Measurements from ENCODE around the gene ZNF593. TPM values are rescaled to one million over a fixed set of nuclear protein-coding genes. Genes with fewer than 3 reads are reported as not detected.

Gene ZNF593
- total RNA-seq, 2 donors from 2014 or later, result 20.4 to 52.4 TPM

DNA sequence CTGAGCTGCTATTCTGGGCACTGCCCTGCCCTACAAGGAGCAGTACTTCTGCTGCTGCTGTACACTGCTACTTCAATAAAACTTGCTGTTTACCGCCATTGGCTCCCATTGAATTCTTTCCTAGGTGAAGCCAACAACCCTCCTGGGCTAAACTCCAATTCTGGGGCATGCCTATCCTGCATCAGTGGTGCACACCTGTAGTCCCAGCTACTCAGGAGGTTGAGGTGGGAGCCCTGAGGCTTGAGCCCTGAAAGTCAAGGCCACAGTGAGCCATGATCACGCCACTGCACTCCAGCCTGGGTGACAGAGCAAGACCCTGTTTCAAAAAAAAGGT lies 36.9 kb upstream of the ZNF593 start:
- no peak overlapping the region for H3K4me3 Mint-ChIP-seq
- no peak for ATAC-seq (replicated peaks)
- H3K36me3 Mint-ChIP-seq (ENCODE audit: low read depth), result no peaks in the 10 kb centered on the region
- H3K27ac Mint-ChIP-seq, result no peak overlapping the region
- H3K9me3 Mint-ChIP-seq, result no peaks in the 10 kb centered on the region
- H3K27me3 Mint-ChIP-seq, result no peaks in the 10 kb centered on the region
- H3K4me1 Mint-ChIP-seq, result peaks cover 3% of the 10 kb centered on the region

DNA sequence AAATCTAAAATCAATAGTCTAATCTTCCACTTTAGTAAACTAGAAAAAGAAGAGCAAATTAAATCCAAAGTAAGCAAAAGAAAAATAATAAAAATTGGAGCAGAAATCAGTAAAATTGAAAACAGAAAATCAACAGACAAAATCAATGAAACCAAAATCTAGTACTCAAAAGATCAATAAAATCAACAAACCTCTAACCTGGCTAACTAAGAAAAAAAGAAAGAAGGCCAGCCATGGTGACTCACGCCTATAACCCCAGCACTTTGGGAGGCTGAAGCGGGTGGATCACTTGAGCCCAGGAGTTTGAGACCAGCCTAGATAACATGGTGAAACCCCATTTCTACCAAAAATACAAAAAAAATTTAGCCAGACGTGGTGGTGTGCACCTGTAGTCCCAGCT lies 35.2 kb upstream of the ZNF593 start:
- Mint-ChIP-seq H3K27ac (no peak overlapping the region), H3K4me1 (no peaks in the 10 kb centered on the region), H3K36me3 (ENCODE audit: low read depth) (no peaks in the 10 kb centered on the region), H3K9me3 (no peaks in the 10 kb centered on the region), H3K4me3 (no peak overlapping the region), H3K27me3 (no peaks in the 10 kb centered on the region)
- no peak for ATAC-seq (replicated peaks)

DNA sequence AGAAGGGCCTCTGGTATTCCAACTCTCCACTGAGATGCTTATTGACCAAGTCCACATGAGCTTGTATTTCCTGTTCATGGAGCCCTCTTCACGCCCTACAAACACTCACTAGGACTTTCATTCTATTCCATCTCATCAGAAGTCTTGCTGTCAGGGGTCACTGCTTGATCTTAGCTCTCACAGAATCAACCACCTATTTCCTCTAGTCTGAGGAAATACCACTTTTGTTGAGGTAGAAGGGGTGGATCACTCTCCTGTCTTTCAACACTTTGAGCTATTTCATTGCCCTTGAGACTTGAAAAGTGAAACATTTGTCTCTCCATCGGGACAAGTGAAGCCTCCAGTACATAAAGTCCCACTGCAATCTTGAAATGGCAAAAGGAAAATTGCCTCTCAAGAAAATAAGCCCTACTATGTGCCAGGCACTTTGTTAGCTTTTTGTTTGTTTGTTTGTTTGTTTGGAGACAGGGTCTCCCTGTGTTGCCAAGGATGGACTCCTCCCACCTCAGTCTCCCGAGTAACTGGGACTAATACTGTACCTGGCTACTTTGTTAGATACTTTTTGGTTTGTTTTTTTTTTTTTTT lies 30.6 kb upstream of the ZNF593 start:
- no peak overlapping the region for H3K27ac Mint-ChIP-seq

DNA sequence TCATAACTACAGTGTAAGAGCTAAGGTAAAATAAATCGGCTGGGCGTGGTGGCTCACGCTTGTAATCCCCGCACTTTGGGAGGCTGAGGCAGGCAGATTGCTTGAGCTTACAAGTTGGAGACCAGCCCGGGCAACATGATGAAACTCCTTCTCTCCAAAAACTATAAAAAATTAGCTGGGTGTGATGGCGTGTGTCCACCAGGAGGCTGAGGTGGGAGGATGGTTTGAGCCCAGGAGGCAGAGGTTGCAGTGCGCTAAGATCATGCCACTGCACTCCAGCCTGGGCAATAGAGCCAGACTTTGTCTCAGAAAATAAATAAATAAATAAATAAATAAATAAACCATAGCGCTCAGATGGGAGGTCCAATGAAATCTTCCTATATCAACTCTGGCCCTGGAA lies 27.5 kb upstream of the ZNF593 start:
- ATAC-seq (replicated peaks), result no peak
- no peaks in the 10 kb centered on the region for H3K36me3 Mint-ChIP-seq (ENCODE audit: low read depth)

More for the DNA sequence above, 30.6 kb upstream of the ZNF593 start:
- Mint-ChIP-seq H3K27me3 (no peaks in the 10 kb centered on the region), H3K9me3 (no peaks in the 10 kb centered on the region), H3K4me3 (no peak overlapping the region), H3K36me3 (ENCODE audit: low read depth) (no peaks in the 10 kb centered on the region), H3K4me1 (no peaks in the 10 kb centered on the region)
- ATAC-seq (replicated peaks), result no peak

DNA sequence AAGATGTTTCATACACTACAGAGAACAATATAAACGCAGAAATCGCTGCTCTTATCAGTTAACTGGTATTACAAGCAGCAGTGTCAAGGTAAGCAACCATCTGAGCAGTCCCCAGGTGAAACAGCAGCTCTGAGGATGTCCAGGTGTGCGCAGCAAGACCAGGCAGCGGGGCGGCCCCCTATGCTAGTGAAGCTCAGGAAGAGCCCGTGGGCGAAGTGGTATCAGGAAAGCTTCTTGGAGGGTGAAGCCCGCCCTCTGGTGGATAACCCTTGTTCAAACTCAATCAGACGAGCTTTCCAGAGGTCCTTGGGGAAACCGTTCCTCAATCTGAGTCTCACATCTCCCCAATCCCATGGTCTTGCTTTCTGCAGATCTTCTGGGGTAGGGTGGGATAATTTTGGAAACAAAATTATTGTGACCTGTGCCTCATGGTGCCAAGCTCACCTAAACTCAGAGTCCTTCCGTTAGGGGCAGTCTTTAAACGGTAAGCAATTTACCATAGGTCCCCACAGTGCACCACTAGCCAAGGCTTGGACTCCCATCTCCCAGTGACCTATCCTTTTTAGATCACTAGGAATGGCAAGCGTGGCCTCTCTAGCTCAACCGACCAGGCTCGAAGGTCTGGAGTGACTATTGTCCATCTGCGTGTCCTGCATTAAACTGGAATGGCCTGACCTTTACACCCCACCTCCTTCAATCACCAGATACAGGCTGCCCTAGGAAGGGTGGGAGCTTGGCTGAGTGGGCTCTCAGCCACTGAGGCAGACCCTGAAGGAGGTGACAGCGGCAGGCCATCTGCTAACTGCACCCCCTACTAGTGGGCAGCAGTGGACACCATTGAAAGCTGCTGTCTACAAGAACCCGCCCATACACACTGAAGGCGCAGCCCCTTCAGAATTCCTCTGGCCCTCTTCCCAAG lies 24.4 kb upstream of the ZNF593 start:
- Mint-ChIP-seq H3K4me3 (no peak overlapping the region), H3K4me1 (no peaks in the 10 kb centered on the region), H3K36me3 (ENCODE audit: low read depth) (no peaks in the 10 kb centered on the region), H3K27ac (no peak overlapping the region), H3K9me3 (no peaks in the 10 kb centered on the region), H3K27me3 (peaks cover 3% of the 10 kb centered on the region)
- ATAC-seq (replicated peaks), result peak; percentile 96

More for the DNA sequence above, 27.5 kb upstream of the ZNF593 start:
- Mint-ChIP-seq H3K27ac (no peak overlapping the region), H3K4me3 (no peak overlapping the region), H3K9me3 (no peaks in the 10 kb centered on the region), H3K27me3 (no peaks in the 10 kb centered on the region), H3K4me1 (no peaks in the 10 kb centered on the region)

DNA sequence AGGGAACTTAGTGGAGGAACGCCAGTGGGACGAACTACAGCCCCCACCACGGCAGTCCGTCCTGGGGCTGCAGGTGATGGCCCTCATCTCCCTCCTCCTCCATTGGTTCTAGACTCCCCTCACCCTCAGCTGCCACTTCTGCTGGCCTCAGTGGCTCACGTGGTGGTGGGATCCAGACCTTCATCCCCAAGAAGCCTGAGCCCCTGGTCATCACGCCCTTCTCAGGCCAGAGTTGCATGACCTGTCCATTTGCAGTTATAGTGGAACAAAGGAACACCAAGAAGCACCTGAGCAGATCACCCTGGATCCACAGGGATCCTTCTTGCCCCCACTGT lies 23.8 kb upstream of the ZNF593 start:
- no peaks in the 10 kb centered on the region for H3K36me3 Mint-ChIP-seq (ENCODE audit: low read depth)
- no peak overlapping the region for H3K27ac Mint-ChIP-seq
- H3K4me1 Mint-ChIP-seq, result no peaks in the 10 kb centered on the region
- H3K4me3 Mint-ChIP-seq, result no peak overlapping the region
- H3K9me3 Mint-ChIP-seq, result no peaks in the 10 kb centered on the region
- no peak for ATAC-seq (replicated peaks)
- H3K27me3 Mint-ChIP-seq, result peaks cover 3% of the 10 kb centered on the region

DNA sequence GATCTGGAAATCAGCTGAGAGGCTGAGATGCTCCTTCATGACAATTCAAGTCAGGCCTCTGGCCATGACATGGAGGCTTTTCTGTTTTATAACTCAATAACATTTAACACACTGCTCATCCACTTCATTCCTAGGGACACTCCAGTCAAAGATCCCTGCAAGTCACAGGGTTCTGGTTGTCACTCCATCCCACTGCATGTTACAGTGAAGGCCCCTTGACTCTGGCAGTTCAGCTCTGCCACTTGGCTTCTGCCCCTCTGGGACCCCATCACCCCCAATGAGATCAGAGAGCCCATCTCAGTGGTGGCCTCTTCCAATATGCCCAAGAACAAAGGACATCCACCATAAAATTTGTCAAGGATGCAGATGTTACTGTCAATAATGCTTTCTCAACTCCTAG lies 20.8 kb upstream of the ZNF593 start:
- no peak overlapping the region for H3K4me3 Mint-ChIP-seq
- H3K27me3 Mint-ChIP-seq, result peaks cover 3% of the 10 kb centered on the region
- no peak for ATAC-seq (replicated peaks)
- H3K27ac Mint-ChIP-seq, result no peak overlapping the region
- no peaks in the 10 kb centered on the region for H3K4me1 Mint-ChIP-seq
- no peaks in the 10 kb centered on the region for H3K36me3 Mint-ChIP-seq (ENCODE audit: low read depth)
- H3K9me3 Mint-ChIP-seq, result no peaks in the 10 kb centered on the region

DNA sequence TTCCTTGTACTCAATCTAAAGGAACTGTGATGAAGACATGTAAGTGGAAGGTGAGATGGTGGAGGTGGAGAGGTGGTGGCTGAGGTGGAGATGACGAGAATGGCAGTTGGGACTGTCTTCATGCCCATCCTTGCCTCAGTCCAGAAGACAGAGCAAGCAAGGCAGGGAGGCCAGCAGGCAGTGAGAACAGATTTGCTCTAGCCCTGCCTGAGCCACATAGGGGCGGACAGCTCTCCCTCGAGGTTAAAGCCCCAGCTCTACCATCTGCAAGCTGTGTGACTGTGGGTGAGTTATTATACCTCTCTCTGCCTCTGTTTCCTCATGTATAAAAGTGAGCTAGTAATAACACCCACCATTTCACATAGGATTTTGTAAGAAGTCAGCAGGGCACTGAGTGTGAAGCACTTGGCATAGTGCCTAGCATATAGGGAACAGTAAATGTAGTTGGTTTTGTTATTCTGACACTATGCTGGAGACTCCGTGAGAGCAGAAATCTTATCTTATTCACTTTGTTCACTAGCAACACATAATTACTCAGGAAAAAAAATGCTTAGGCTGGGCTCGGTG lies 15.7 kb upstream of the ZNF593 start:
- H3K4me3 Mint-ChIP-seq, result no peak overlapping the region
- no peaks in the 10 kb centered on the region for H3K9me3 Mint-ChIP-seq
- H3K27ac Mint-ChIP-seq, result no peak overlapping the region
- peaks cover 20% of the 10 kb centered on the region for H3K27me3 Mint-ChIP-seq
- no peaks in the 10 kb centered on the region for H3K4me1 Mint-ChIP-seq
- no peak for ATAC-seq (replicated peaks)
- no peaks in the 10 kb centered on the region for H3K36me3 Mint-ChIP-seq (ENCODE audit: low read depth)

DNA sequence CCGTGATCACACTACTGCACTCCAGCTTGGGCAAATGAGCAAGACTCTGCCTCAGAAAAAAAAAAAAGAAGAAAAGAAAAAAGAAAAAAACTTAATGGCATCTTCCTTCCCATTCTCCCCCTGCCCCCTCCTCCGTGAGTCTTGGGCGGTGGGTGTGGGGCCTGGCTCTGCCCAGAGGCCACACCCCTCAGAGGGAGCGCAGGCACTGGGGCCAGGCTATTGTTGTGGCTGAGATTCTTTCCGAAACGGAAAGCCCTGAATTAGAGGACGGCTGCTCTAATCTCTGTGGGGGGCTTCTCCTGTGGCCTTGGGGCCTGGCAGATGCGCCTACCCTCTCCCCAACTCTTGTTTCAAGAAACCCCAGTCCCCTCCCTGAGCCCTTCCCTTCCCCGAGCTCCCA lies 15.0 kb upstream of the ZNF593 start:
- H3K27me3 Mint-ChIP-seq, result peaks cover 23% of the 10 kb centered on the region
- no peaks in the 10 kb centered on the region for H3K36me3 Mint-ChIP-seq (ENCODE audit: low read depth)
- no peaks in the 10 kb centered on the region for H3K4me1 Mint-ChIP-seq
- H3K27ac Mint-ChIP-seq, result no peak overlapping the region
- no peaks in the 10 kb centered on the region for H3K9me3 Mint-ChIP-seq
- no peak overlapping the region for H3K4me3 Mint-ChIP-seq
- no peak for ATAC-seq (replicated peaks)

DNA sequence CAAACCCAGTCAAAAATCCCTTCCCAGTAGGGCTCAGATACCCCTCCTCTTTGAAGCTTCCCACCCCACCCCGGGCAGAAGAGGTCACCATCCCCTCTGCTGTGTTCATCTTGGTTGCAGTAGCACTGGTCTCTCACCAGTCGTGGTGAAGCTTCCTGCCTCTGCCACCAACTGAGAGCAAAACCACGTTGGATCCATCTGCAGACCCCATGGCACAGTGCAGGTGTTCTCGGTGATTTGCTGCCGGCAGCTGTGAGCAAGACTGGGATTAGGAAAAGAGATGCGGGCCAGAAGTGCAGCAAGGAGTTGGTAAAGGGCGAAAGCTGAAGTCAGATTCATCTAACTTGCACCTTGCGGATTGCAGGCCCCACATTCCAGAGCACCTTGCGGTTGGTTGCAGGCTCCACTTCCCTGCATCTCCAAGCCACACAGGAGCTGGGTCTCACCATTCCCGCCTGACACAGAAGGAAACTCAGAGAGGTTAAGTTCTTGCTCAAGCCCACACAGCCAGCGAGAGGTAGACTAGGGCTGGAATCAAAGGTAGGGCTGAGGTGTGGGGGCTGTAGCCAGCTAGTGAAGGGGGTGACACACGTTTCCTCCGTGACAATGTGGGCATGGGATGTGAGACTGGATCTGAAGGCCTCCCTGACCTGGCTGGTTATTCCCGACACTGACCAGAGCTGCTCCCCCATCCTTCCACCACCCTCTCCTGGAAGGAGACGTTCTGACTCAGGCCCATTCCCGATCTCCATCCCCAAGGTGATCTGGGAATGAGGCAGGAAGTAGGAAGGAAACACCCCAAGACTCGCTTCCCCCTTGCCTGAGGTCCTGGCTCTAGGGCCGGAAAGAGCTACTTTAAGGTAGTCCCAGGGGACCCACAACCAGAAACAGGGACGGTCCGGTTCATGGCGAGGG lies 14.1 kb upstream of the ZNF593 start:
- ATAC-seq (replicated peaks), result no peak
- H3K4me1 Mint-ChIP-seq, result no peaks in the 10 kb centered on the region
- H3K36me3 Mint-ChIP-seq (ENCODE audit: low read depth), result no peaks in the 10 kb centered on the region
- H3K9me3 Mint-ChIP-seq, result no peaks in the 10 kb centered on the region
- no peak overlapping the region for H3K27ac Mint-ChIP-seq
- H3K27me3 Mint-ChIP-seq, result peaks cover 25% of the 10 kb centered on the region
- H3K4me3 Mint-ChIP-seq, result no peak overlapping the region

DNA sequence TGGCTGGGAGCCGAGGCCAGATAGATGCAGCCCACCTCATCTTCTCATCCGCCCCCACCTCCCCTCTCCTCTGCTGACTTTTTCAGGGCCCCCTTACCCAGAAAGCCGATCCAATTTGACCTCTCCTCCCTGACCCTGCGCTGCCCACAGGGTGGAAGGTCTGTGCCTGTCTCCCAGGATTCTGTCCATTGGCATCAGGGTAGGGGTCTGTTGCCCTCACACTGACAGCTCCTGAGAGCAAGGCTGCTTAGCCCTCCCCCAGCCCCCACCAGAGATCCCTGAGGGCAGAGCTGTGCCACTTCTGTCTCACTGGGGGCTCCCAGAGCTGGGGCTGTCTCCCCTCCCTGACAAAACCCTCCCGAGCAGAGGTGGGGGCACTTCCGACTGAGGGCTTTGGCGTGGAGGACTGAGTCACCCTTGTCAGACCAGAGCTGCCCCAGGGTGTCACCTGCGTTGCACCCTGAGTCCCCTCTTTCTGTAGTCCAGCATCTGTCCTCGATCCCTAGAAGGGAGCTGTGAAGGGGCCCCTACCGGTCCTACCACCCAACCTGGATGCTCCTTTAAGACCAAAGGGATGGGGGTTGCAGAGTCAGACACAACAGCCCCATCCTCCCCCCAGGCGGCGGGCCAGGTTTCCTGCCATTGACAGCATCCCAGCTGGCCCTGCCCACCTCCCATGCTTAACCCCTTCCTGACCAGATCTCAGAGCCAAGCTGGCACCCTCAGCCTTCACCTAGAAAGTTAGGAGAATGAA lies 13.2 kb upstream of the ZNF593 start:
- H3K4me3 Mint-ChIP-seq, result no peak overlapping the region
- no peak overlapping the region for H3K27ac Mint-ChIP-seq
- peaks cover 25% of the 10 kb centered on the region for H3K27me3 Mint-ChIP-seq
- H3K4me1 Mint-ChIP-seq, result no peaks in the 10 kb centered on the region
- H3K9me3 Mint-ChIP-seq, result no peaks in the 10 kb centered on the region
- H3K36me3 Mint-ChIP-seq (ENCODE audit: low read depth), result no peaks in the 10 kb centered on the region
- no peak for ATAC-seq (replicated peaks)

DNA sequence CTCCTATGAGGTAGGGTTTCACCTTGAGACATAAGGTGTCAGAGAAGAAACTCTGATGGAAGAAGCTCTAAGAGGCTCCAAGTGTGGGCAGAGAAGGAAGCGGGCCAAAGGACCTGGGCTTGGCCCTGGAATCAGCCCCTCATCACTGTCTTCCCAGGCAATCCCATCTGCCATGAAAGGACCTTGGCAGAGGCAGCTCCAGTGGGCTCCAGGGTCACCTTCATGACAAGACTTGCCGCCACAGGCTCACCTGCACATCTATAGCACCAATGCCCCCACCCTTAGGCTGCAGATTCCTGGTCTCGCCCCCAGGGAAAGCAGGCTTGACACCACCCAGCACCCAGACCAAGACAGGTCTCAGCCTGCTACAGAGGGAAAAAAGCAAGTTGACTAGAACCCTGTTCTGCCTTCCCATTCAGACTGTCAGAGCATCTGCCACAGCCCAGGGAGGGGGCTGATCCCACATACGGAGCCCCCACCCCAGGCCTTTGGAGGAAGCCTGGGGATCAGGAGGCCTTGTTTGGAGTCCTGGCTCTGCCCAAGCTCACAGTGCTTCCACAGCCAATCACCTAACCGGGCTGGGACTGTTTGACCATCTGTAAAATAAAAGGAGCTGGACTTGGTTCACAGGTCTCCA lies 11.3 kb upstream of the ZNF593 start:
- no peak for ATAC-seq (replicated peaks)
- no peaks in the 10 kb centered on the region for H3K9me3 Mint-ChIP-seq
- H3K27me3 Mint-ChIP-seq, result peaks cover 30% of the 10 kb centered on the region
- no peaks in the 10 kb centered on the region for H3K4me1 Mint-ChIP-seq
- no peak overlapping the region for H3K4me3 Mint-ChIP-seq
- no peaks in the 10 kb centered on the region for H3K36me3 Mint-ChIP-seq (ENCODE audit: low read depth)
- no peak overlapping the region for H3K27ac Mint-ChIP-seq

DNA sequence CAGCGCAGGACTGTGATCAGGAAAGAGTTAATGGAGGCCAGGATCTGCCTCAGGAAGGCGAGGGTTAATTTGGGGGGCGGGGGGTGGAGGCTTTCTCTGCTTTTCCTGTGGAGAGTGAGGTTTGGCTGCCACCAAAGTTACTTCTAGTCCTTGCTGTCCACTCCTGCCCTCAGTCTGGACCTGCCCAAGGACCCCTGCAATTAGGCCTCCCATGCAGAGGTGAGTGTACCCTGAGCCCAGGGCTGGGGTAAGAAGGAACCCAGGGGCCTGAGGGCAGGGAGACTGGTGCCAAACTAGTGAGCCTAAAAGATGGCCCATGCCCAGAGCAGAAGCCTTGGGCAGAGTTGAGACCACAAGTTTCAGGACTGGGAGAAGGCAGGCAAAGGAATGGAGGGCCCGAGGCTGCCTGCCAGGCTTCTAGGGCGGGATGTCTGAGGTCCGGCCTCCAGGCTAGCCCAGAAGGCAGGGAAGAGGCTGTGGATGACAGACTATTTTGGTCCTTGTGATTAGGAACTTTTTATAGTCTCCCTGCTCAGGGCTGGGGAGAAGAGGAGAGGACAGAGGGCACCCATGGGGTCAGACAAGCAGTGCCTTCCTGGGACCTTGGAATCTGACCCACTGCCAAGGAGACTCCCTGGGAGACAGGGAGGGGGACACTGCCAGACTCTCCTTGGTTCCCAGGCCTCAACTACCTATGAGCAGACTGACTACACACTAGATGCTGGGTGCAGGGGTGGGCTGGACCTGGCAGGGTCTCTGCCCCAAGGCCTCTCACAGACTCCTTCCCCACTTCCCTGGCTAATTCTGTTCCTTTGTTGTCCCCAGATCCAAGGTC lies 10.6 kb upstream of the ZNF593 start, which contains the start of gene FAM110D:
TSS of gene FAM110D (plus strand) at position 172 of the 835 bp plus-strand sequence. CDS start 2,213 bp downstream, outside the sequence.
- Mint-ChIP-seq H3K4me1 (no peaks in the 10 kb centered on the region), H3K27ac (no peak within 1 kb of the TSS), H3K27me3 (peaks cover 30% of the 10 kb centered on the region), H3K9me3 (no peaks in the 10 kb centered on the region), H3K4me3 (no peak within 1 kb of the TSS), H3K36me3 (ENCODE audit: low read depth) (no peaks in the 10 kb centered on the region)
- no peak for ATAC-seq (replicated peaks)
